Endothelial cell of umbilical vein (primary cell): ENCODE measurements around the gene GLP1R. TPM values are rescaled to one million over a fixed set of nuclear protein-coding genes. Genes with fewer than 3 reads are reported as not detected.

Experiments used
- BruUV-seq: library from RNA; stranded (reverse); fragments of 400-500 nt; replicated peaks from 2 replicates; lab custom pipeline; 2021; lab: Mats Ljungman, UMichigan
- CTCF ChIA-PET: fragments of 300-600, 350-600 bp; sonication (Branson Sonifier 250); formaldehyde crosslinking; loops from one replicate; lab custom pipeline; 2021; ENCODE audit warnings: antibody characterized with exemption, inconsistent platforms; lab: Charles Lee
- POLR2A ChIA-PET: fragments of 300-600, 350-600 bp; sonication (Branson Sonifier 250); formaldehyde crosslinking; loops from one replicate; lab custom pipeline; 2021; ENCODE audit warnings: antibody characterized with exemption, inconsistent platforms; lab: Charles Lee
- DNase-seq: peaks from one replicate; pipeline ENCODE4 v3.0.0-alpha.2; 2011; ENCODE audit warnings: low read depth, low spot score
- FAIRE-seq: peaks from 2 replicates; lab custom pipeline; 2011; peaks lifted over from hg19 to GRCh38; lab: Jason Lieb, UNC
- H2AFZ ChIP-seq: 2 replicates; pipeline ENCODE4 v1.6.0; 2012; ENCODE audit warnings: low read depth, low read length, control low read depth, inconsistent platforms
- H3K27ac ChIP-seq: 2 replicates; pipeline ENCODE4 v1.5.1; 2011; ENCODE audit warnings: low read depth, mild to moderate bottlenecking, control low read depth, low read length, moderate library complexity; ENCODE audit not compliant: insufficient read depth
- H3K27me3 ChIP-seq, 2 experiments: 2 replicates each; pipeline versions ENCODE4 v1.6.0 to v1.6.1; 2011; ENCODE audit warnings: low read length in 2 of 2, mixed read lengths in 1 of 2; ENCODE audit not compliant: control insufficient read depth in 2 of 2, insufficient read depth in 2 of 2
- H3K36me3 ChIP-seq, 2 experiments: 2 replicates in 1 of 2; 3 replicates in 1 of 2; pipeline ENCODE4 v1.5.1; 2011; ENCODE audit warnings: low read length in 2 of 2, mild to moderate bottlenecking in 1 of 2, moderate library complexity in 1 of 2; ENCODE audit not compliant: control insufficient read depth in 2 of 2, insufficient read depth in 2 of 2; ENCODE audit errors: extremely low read depth in 1 of 2
- H3K4me1 ChIP-seq: 3 replicates; pipeline ENCODE4 v1.5.1; 2011; ENCODE audit warnings: mild to moderate bottlenecking, low read length; ENCODE audit not compliant: control insufficient read depth, insufficient read depth; ENCODE audit errors: extremely low read depth
- H3K4me2 ChIP-seq: 2 replicates; pipeline ENCODE4 v1.6.1; 2011; ENCODE audit warnings: low read length, control low read depth, mixed read lengths; ENCODE audit not compliant: insufficient read depth
- H3K4me3 ChIP-seq, 3 experiments: fragments of 200-600 bp in 1 of 3; sonication (generic), shearing (Covaris generic) in 1 of 3; replicated peaks in 1 of 3; 2 replicates each; pipeline ENCODE4 v1.5.1; 2011 to 2016; ENCODE audit warnings: control low read depth in 3 of 3, low read length in 3 of 3, mild to moderate bottlenecking in 2 of 3, inconsistent platforms in 1 of 3, low read depth in 1 of 3, moderate library complexity in 1 of 3; ENCODE audit not compliant: insufficient read depth in 1 of 3
- H3K79me2 ChIP-seq: 2 replicates; pipeline ENCODE4 v1.6.0; 2012; ENCODE audit warnings: low read length, inconsistent platforms; ENCODE audit not compliant: control insufficient read depth, insufficient read depth
- H3K9ac ChIP-seq: replicated peaks from 2 replicates; pipeline ENCODE3; 2011; ENCODE audit warnings: low read length, control low read depth; ENCODE audit not compliant: insufficient read depth; ENCODE audit errors: extremely low read depth
- H3K9me1 ChIP-seq: replicated peaks from 3 replicates; pipeline ENCODE4 v1.6.0; 2011; ENCODE audit warnings: mild to moderate bottlenecking, low read length; ENCODE audit not compliant: control insufficient read depth, insufficient read depth; ENCODE audit errors: extremely low read depth
- H3K9me3 ChIP-seq: replicated peaks from 2 replicates; pipeline ENCODE4 v1.5.1; 2012; ENCODE audit warnings: low read length, inconsistent platforms; ENCODE audit not compliant: control insufficient read depth, insufficient read depth
- H4K20me1 ChIP-seq: replicated peaks from 2 replicates; pipeline ENCODE3; 2011; ENCODE audit warnings: mild to moderate bottlenecking, low read length; ENCODE audit not compliant: control insufficient read depth, insufficient read depth; ENCODE audit errors: extremely low read depth
- CTCF ChIP-seq, 2 donors: IDR thresholded peaks; 1 replicate in 1 of 2; 2 replicates in 1 of 2; pipeline ENCODE4 v1.5.1; 2011; ENCODE audit warnings: low read length in 2 of 2, mild to moderate bottlenecking in 2 of 2, moderate library complexity in 2 of 2, control low read depth in 1 of 2, inconsistent platforms in 1 of 2, low read depth in 1 of 2; ENCODE audit not compliant: insufficient read depth in 1 of 2; ENCODE audit errors: extremely low read depth in 1 of 2
- EZH2 ChIP-seq: IDR thresholded peaks from 2 replicates; pipeline ENCODE4 v1.6.1; 2012; ENCODE audit warnings: borderline replicate concordance, low read depth, mild to moderate bottlenecking, moderate library complexity, low read length, inconsistent platforms; ENCODE audit not compliant: severe bottlenecking
- GATA2 ChIP-seq: IDR thresholded peaks from 2 replicates; pipeline ENCODE4 v1.7.0; 2011; ENCODE audit warnings: low read depth, mild to moderate bottlenecking, moderate library complexity, mixed read lengths, low read length; ENCODE audit not compliant: insufficient read length, insufficient read depth
- JUN ChIP-seq: IDR thresholded peaks from 2 replicates; pipeline ENCODE4 v1.6.1; 2011; ENCODE audit warnings: borderline replicate concordance, low read depth; ENCODE audit not compliant: insufficient read length, insufficient read depth
- MAX ChIP-seq: IDR thresholded peaks from 2 replicates; pipeline ENCODE4 v1.6.1; 2011; ENCODE audit not compliant: insufficient read depth, insufficient read length
- POLR2A ChIP-seq: IDR thresholded peaks from 2 replicates; pipeline ENCODE4 v1.6.1; 2012; ENCODE audit warnings: low read depth, mild to moderate bottlenecking, control low read depth, low read length
- dilution Hi-C: fragments of 300-500 bp; cut with MboI; formaldehyde crosslinking; loops from one replicate; pipeline ENCODE4 v1.15.0; 2019; ENCODE audit warnings: low sequenced_read_pairs; ENCODE audit not compliant: extremely low pct_ligation_motif_present
- intact Hi-C: fragments of 100-400 bp; cut with micrococcal nuclease; formaldehyde crosslinking; loops from one replicate; pipeline ENCODE4 v1.10.0; 2022
- polyA plus RNA-seq, 4 experiments: library from polyadenylated mRNA; depleted of rRNA in 3 of 4; stranded (reverse) in 3 of 4; unstranded in 1 of 4; fragments of >200 nt; gene quantifications; 2 replicates each; pipeline versions ENCODE4 v1.2.1 to v1.2.3, GENCODE V29; 2011 to 2012; ENCODE audit warnings: missing spikeins in 1 of 4
- total RNA-seq: library from RNA; stranded (reverse); gene quantifications from 2 replicates; pipeline ENCODE4 v1.2.3, GENCODE V29; 2021

Gene GLP1R
- total and polyA plus RNA-seq, 2 donors (not counting 3 experiments of a cell fraction or from before 2014, with no cell fraction given): not detected

GRCh38 chr6:39091220-39091619 lies 42.6 kb downstream of the GLP1R start:
- intact Hi-C loops (no loop called here), dilution Hi-C loops (no loop called here)
- DNase-seq (no peak), FAIRE-seq (no peak)
- H4K20me1 ChIP-seq: no peaks in the 10 kb centered on the region
- H3K79me2 ChIP-seq: no peaks in the 10 kb centered on the region
- no peaks in the 10 kb centered on the region for H3K36me3 ChIP-seq
- H3K9me3 ChIP-seq: no peaks in the 10 kb centered on the region
- H3K27me3 ChIP-seq: peaks cover 17 to 44% of the 10 kb centered on the region in 2 experiments
- H3K4me3 ChIP-seq: no peak overlapping the region
- peaks cover 6% of the 10 kb centered on the region for H3K4me1 ChIP-seq
- TF ChIP-seq JUN: no peak
- TF ChIP-seq EZH2: no peak
- TF ChIP-seq CTCF (IDR thresholded peaks at IDR 0.05; ENCODE audit: extremely low read depth in 1 of 2, insufficient read depth in 1 of 2, low read depth in 1 of 2, low read length in 2 of 2): no peak
- no peak for TF ChIP-seq MAX
- TF ChIP-seq POLR2A: no peak
- no peak for TF ChIP-seq GATA2
- H3K9me1 ChIP-seq: no peaks in the 10 kb centered on the region
- H2AFZ ChIP-seq: no peak overlapping the region
- CTCF ChIA-PET: no interaction called here
- no TSS peak for BruUV-seq
- no peak overlapping the region for H3K9ac ChIP-seq
- no peak overlapping the region for H3K27ac ChIP-seq
- H3K4me2 ChIP-seq: no peak overlapping the region
- POLR2A ChIA-PET: no interaction called here
